B cell (primary cell): Measurements from ENCODE around the gene TMEM131L.

Experiments used
- EZH2 ChIP-seq: IDR thresholded peaks from 2 replicates; pipeline ENCODE4 v1.6.1; 2012; ENCODE audit warnings: borderline replicate concordance, low read depth, mild to moderate bottlenecking, moderate library complexity, low read length; ENCODE audit not compliant: insufficient read depth, poor library complexity, severe bottlenecking
- TF ChIP-seq, protein P1 (sequence below): fragments of 200-600 bp; IDR thresholded peaks from one replicate; pipeline ENCODE4 v1.8.0; 2022; ENCODE audit warnings: antibody characterized with exemption, mild to moderate bottlenecking

DNA sequence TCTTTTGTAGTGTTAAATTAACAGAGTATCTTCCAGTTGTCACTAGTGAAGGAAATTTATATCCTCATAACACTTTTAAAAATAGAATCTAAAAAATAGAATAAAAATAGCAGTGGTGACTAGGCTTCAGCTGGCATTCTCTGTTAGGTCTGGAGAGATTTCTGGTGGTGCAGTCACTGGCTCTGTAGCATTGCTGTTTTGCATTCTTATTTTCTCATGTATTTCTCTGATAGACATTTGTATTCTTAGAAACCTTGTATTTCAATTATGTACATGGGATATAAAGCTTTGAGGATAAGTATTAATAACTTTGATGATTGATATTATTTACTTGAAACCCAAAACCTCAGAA, 87.6 kb downstream of the TMEM131L start:
- TF ChIP-seq, protein P1, sequence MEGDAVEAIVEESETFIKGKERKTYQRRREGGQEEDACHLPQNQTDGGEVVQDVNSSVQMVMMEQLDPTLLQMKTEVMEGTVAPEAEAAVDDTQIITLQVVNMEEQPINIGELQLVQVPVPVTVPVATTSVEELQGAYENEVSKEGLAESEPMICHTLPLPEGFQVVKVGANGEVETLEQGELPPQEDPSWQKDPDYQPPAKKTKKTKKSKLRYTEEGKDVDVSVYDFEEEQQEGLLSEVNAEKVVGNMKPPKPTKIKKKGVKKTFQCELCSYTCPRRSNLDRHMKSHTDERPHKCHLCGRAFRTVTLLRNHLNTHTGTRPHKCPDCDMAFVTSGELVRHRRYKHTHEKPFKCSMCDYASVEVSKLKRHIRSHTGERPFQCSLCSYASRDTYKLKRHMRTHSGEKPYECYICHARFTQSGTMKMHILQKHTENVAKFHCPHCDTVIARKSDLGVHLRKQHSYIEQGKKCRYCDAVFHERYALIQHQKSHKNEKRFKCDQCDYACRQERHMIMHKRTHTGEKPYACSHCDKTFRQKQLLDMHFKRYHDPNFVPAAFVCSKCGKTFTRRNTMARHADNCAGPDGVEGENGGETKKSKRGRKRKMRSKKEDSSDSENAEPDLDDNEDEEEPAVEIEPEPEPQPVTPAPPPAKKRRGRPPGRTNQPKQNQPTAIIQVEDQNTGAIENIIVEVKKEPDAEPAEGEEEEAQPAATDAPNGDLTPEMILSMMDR, result no peak
- TF ChIP-seq EZH2, result no peak
